ENCODE results near the gene ZNF219. TPM values are rescaled to one million over a fixed set of nuclear protein-coding genes. Genes with fewer than 3 reads are reported as not detected.

Gene ZNF219
- total RNA-seq, 2 experiments from 2014 or later: 9.8 to 15.5 TPM

DNA sequence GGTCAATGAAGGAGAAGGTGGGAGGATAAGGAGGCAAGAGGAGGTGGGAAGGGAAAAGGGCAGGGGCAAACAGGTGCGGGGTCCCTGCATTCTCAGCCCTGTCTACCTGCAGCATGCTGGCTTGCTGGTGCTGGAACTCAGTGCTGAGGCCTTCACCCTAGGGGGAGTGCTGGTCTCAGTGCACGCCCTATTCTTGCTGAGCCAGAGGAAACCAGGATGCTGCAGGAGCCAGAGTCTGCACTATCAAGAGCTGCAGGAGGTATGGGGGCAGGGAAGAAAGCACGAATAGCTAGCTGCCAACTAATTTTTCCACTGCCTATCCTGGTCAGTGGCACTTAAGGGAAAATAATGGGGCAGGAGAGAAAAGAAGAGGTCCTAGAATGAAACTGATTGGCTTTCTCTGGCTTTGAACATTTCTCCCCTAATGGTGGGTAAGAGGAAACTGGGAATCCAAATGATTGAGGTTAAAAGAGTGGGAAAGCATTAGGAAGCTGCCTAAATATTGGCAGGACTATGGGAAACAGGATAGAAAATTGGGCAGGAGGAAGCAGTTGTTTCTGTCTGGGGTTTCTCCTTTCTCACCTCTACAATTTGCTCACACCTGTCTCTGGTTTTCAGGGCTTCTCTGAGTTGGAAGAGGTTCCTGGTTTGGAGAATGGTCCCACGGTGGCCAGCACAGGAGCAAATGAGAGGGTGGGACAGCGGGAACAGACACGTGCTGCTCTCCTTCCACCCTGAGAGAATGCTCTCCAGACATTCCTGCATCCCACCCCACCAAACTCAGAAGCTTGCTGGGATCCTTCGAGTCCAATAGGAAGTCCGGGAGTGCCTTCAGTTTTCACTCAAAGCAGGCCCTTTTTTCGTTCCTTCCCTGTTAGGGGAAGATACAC is 4.3 kb upstream of the ZNF219 start:
- DNase-seq (ENCODE audit: low spot score): peak; percentile 44
- Histone ChIP-seq H3K4me2 (ENCODE audit: low read length) (peak overlapping the region; percentile 92), H3K27ac (ENCODE audit: low read depth, low read length, poor library complexity, severe bottlenecking) (no peak overlapping the region), H3K4me1 (ENCODE audit: insufficient read depth, low read length, poor library complexity, severe bottlenecking) (peaks cover 41% of the 10 kb centered on the region), H3K79me2 (ENCODE audit: insufficient read depth, low read depth, low read length) (no peaks in the 10 kb centered on the region), H3K36me3 (ENCODE audit: insufficient read depth, low read length) (no peaks in the 10 kb centered on the region), H3K9me2 (ENCODE audit: insufficient read depth, low read length) (no peaks in the 10 kb centered on the region), H3K9me3 (ENCODE audit: low read length) (no peaks in the 10 kb centered on the region), H4K20me1 (ENCODE audit: insufficient read depth, low read length) (no peaks in the 10 kb centered on the region), H3K4me3 (ENCODE audit: low read depth, low read length, poor library complexity, severe bottlenecking) (peak overlapping the region; percentile 85), H2AFZ (ENCODE audit: low read length) (peak overlapping the region; percentile 67; the same call in 1 of the 2 replicates)
- ChIA-PET POLR2A (interaction anchor here (0.6 to 3.3 kb wide), 7 partner anchors 8 to 1938 kb away, joined by 3 to 31 read pairs (median 5); partner anchors contain the start of gene ARHGEF40), CTCF (ENCODE audit: unreplicated experiment) (interaction anchor here (0.6 to 2.6 kb wide), 5 partner anchors 15 to 353 kb away, joined by 3 to 23 read pairs (median 5); partner anchors contain the start of genes ARHGEF40 and CHD8)
- TF ChIP-seq, protein P1, sequence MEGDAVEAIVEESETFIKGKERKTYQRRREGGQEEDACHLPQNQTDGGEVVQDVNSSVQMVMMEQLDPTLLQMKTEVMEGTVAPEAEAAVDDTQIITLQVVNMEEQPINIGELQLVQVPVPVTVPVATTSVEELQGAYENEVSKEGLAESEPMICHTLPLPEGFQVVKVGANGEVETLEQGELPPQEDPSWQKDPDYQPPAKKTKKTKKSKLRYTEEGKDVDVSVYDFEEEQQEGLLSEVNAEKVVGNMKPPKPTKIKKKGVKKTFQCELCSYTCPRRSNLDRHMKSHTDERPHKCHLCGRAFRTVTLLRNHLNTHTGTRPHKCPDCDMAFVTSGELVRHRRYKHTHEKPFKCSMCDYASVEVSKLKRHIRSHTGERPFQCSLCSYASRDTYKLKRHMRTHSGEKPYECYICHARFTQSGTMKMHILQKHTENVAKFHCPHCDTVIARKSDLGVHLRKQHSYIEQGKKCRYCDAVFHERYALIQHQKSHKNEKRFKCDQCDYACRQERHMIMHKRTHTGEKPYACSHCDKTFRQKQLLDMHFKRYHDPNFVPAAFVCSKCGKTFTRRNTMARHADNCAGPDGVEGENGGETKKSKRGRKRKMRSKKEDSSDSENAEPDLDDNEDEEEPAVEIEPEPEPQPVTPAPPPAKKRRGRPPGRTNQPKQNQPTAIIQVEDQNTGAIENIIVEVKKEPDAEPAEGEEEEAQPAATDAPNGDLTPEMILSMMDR (conservative IDR thresholded peaks at IDR 0.05; ENCODE audit: low read length): peak; percentile 34; the same call in 1 of the 2 replicates
- no peak for TF ChIP-seq EZH2phosphoT487 (IDR thresholded peaks at IDR 0.05; ENCODE audit: borderline replicate concordance, low read depth, low read length)
- BruUV-seq (replicated peaks): no TSS peak
- intact Hi-C loops (cut with micrococcal nuclease; ENCODE audit: unreplicated experiment): loop anchor here (1.0 to 10.0 kb wide), 2 partner anchors 31 to 418 kb away; partner anchors contain the start of genes ANG and RNASE4

DNA sequence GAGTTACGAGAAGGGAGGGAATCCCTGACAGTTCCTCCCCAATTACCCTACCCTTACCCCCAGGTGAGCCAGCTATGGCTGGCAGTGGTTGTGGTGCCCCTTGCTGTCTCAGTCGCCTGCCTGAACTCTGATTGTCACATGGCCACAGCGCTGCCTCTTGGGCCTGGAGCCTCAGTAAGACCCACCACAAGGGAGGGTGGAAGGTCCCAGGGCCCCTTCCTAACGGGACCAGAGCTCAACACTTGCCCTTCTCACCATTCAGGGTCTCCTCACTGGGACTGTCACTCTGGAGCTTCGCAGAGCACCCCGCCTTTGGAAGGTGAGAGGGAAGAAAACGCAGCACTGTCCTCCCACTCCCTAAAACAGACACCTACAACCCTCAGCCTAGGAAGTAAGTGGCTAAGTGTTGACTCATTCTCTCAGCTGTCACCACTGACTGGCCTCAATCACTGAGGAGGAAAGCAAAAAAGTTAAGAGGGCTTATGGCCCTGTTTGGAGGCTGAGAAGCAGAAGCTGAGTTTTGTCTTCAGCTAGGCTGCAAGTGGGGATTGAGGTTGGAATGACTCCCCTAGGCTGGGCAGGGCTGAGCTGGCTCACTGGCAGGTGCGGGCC is 3.5 kb upstream of the ZNF219 start:
- no peaks in the 10 kb centered on the region for H4K20me1 ChIP-seq (ENCODE audit: insufficient read depth, low read length)
- peaks cover 49% of the 10 kb centered on the region for H3K4me1 ChIP-seq (ENCODE audit: insufficient read depth, low read length, poor library complexity, severe bottlenecking)
- ChIA-PET CTCF (ENCODE audit: unreplicated experiment) (interaction anchor here (0.7 to 1.7 kb wide), 3 partner anchors 15 to 375 kb away, joined by 3 to 4 read pairs (median 3); partner anchors contain the start of gene TOX4), POLR2A (interaction anchor here (3.3 kb wide), 1 partner anchor 31 kb away, joined by 31 read pairs; the partner anchor contains the start of gene ARHGEF40)
- H3K79me2 ChIP-seq (ENCODE audit: insufficient read depth, low read depth, low read length): no peaks in the 10 kb centered on the region
- no peak for DNase-seq (ENCODE audit: low spot score)
- peak overlapping the region; percentile 92 for H3K4me2 ChIP-seq (ENCODE audit: low read length)
- H2AFZ ChIP-seq (ENCODE audit: low read length): no peak overlapping the region
- H3K9me3 ChIP-seq (ENCODE audit: low read length): no peaks in the 10 kb centered on the region
- H3K9me2 ChIP-seq (ENCODE audit: insufficient read depth, low read length): no peaks in the 10 kb centered on the region
- no peak overlapping the region for H3K27ac ChIP-seq (ENCODE audit: low read depth, low read length, poor library complexity, severe bottlenecking)
- no peak for TF ChIP-seq EZH2phosphoT487 (IDR thresholded peaks at IDR 0.05; ENCODE audit: borderline replicate concordance, low read depth, low read length)
- TF ChIP-seq, protein P1 (conservative IDR thresholded peaks at IDR 0.05; ENCODE audit: low read length): no peak
- intact Hi-C loops (cut with micrococcal nuclease; ENCODE audit: unreplicated experiment): loop anchor here (10.0 kb wide), 1 partner anchor 417 kb away; the partner anchor contains the start of genes ANG and RNASE4
- no TSS peak for BruUV-seq (replicated peaks)
- H3K4me3 ChIP-seq (ENCODE audit: low read depth, low read length, poor library complexity, severe bottlenecking): peak overlapping the region; percentile 85
- H3K36me3 ChIP-seq (ENCODE audit: insufficient read depth, low read length): no peaks in the 10 kb centered on the region
